OCI-LY7 (cell line): ENCODE data around the gene LAMA3.

ENCODE experiments used
- CTCF ChIP-seq: fragments of 200-600 bp; sonication (generic); conservative IDR thresholded peaks from 2 replicates; pipeline ENCODE4 v1.5.1; 2014; ENCODE audit warnings: mild to moderate bottlenecking, antibody characterized with exemption, low read length, moderate library complexity, mixed read lengths
- EZH2phosphoT487 ChIP-seq: fragments of 200-600 bp; sonication (generic); IDR thresholded peaks from 2 replicates; pipeline ENCODE4 v1.6.1; 2018; ENCODE audit warnings: low read depth, borderline replicate concordance, mild to moderate bottlenecking, mixed run types, antibody characterized with exemption, low read length, moderate library complexity, mixed read lengths

GRCh38 chr18:23908827-23909226, 219.6 kb downstream of the LAMA3 start:
- no peak for TF ChIP-seq CTCF
- no peak for TF ChIP-seq EZH2phosphoT487
